T1000 (cell line): Measurements from ENCODE around the gene TOR3A.

Source experiments
- DNase-seq: peaks from one replicate; lab custom pipeline; 2025; ENCODE audit warnings: mixed read lengths; lab: John Stamatoyannopoulos, UW

Gene TOR3A

DNA sequence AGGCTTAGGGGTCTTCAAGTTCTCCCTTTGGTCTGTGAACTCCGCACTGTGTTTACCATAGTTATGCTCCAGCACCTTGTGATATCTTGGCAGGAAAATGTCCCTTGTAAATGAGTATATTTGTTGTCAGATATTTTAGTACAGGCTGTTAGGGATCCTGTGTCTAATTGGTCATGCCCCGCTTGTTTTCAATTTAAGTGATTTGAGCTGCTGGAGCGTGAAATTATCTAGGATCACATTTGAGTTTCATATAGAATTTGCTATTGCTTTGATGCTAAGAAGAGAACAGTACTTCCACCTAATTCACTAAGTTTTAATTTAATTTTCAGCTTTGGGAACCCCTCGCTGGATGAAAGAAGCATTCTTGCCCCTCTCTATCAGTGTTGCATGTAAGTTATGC, 15.4 kb upstream of the TOR3A start:
- DNase-seq = no peak

DNA sequence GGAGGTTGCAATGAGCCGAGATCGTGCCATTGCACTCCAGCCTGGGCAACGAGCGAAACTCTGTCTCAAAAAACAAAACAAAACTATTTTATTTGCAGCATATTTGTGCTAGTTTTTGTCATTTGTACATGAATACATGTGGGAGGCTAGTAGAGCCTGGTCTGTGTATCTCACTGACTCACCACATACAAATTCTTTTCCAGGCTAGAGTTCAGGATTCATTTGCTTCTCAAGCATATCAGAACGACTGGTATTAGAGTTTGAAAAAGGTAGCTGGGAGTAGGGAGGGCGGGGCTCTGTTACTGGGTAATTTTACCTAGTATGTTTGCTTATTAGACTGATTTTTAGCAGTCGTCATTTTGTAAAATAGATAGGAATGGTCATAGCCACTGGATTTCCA, 4.5 kb upstream of the TOR3A start:
- no peak for DNase-seq

DNA sequence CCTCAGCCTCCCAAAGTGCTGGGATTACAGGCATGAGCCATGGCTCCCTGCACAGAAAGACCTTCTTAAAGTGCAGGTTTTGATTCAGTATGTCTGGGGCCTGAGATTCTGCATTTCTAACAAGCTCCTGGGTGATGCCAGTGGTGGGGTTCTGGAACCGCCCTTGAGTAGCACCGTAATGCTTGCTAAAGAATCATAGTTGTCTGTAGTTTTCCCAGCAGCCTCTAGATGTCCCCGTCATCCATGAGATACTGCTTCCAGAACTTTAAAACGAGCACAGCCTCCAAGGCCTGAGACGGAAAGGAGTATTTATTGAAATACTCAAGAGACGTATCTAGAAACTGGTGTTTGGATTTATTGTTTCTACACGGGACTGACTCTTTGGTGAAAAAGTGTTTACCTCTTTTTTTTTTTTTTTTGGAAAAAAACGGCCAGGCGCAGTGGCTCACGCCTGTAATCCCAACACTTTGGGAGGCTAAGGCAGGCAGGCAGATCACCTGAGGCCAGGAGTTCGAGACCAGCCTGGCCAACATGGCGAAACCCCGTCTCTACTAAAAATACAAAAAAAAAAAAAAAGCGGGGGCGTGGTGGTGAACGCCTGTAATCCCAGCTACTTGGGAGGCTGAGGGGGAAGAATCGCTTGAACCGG, 2.6 kb upstream of the TOR3A start:
- DNase-seq = peak; percentile 44

DNA sequence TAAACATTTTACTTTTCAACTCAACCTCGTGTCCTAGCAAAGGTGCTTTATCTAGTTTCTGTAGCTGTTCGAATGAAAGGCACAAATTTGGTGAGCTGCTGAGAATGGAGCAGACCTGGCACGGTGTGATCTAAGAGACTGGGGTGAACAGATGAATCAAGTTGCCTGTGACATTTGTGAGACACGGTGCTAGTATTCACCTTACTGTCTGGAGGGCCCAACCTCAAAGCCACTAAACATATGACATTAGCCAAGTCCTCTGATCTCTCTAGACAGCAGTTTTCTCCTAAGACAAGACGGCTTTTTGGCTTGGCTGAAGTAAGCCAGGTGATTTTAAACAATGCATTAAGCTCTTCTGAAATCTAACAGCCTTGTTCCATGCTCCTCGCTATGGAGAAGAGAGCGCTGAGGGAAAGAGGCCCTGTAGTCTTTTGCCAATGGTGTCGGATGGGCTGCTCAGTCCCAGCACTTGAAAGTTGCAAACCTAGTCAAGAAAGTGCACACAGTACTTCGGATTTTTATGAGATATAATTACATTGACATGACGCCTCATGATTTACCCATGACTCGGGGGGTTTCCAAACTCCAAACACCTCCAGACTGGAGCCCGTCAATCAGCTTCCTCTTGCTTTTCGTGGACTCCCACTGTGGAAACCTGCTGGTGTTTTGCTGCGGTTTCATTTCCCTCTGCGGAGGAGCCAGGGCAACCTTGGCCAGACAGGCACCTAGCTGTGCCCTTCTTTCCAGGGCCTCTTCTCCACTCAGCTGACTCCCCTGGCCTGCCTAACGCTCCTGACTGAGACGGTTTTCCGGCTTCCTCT, 794 bp upstream of the TOR3A start:
- no peak for DNase-seq

DNA sequence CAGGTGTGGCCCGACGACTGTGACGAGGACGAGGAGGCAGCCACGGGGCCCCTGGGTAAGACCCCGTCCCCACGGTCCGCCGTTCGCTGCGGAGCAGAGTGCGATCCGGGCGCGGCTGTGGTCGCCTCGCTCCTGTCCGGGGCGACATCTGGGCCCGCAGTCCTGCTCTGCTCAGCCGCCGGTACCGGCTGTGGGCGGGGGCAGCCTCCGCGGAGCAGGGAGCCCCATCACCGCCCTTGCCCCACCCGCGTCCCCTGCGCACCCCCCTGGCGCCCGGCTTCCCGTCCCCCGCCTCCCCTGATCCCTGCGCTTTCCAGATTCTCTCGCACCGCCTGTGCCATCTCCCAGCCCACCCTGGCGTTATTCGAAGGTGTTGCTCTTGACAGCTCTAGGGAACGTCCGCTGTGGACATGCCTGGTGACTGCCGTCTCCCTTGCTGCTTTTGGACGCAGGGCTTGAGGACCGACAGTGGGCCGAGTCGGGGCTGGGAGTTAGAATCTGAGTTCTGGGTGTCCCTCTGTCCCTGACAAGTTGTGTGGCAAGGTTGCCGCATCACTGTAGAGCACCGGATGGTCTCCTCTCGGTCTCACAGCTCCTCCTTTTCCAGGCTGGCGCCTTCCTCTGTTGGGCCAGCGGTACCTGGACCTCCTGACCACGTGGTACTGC, 596 bp downstream of the TOR3A start:
- DNase-seq = peak; percentile 51

DNA sequence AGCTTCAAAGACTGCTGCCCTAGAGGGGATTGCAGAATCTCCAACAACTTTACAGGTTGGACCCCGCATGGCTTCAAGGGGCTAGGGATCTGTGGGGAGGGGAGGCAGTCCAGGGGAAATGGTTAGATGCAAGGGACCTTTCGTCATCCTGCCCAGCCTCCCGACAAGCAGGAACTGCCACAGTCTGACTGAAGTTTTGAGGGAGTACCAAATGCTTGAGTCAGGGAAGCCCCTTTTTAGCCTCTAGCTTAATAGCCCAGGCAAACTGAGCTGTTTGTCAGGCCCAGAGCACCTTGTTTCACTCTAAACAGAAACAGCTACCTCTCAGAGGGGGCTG, 1.1 kb downstream of the TOR3A start:
- DNase-seq = no peak

DNA sequence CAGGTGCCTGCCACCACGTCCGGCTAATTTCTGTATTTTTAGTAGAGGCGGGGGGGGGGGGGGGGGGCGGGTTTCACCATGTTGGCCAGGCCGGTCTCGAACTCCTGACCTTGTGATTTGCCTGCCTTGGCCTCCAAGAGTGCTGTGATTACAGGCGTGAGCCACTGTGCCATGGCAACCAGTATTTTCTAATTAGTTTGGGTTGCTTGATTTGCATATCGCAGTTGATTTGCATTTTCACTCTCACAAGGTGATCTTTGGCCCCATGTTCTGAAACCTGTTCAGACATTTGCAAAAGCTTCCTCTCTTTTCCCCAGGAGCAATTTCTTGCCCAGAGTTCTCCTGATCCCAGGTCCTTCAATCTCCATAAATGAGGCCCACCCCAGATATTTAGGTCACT, 1.7 kb downstream of the TOR3A start:
- no peak for DNase-seq

DNA sequence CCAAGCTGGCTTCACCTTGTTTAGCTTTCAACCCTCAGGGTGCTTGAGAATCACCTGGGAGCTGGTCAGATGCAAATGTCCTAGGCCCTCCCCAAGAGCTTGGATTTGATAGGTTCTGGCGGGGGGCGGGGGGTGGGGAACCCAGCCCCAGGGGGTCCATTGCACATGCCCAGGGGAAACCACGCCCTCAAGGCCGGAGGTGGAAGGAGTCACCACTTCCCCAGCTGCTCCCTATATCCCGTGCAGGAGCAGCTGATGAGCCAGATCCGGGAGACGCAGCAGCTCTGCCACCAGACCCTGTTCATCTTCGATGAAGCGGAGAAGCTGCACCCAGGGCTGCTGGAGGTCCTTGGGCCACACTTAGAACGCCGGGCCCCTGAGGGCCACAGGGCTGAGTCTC, 5.8 kb downstream of the TOR3A start:
- DNase-seq = no peak

DNA sequence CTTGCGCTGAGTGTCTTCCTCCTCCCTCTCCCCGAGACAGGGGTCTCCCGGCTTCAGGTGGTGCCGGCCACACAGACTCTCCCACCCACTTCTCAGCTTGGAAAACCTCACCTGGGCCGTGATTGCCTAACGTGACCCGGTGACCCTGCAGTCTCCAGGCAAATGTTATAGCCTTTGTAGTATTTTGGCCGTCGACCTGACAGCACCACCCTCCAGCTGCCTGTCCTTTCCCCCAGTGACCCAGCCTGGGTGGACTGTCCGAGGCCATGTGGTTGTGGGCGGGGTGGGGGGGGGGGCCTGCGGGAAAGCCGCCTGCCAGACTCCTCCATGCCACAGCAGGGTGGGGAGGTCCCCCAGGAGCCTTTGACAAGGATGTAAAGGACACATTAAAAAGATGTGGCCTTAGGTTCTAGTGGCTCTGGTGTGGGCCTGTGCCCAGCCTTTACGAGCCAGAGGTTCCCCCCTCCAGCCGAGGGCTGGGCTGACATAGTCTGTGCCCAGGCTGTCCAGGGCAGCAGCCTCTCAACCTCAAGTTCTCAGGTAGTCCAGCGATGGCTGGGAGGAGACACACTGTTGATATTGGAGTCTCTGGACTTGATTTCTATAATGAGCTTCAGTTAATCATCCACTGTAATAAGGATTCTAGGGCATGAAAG, 8.1 kb downstream of the TOR3A start:
- DNase-seq = no peak

DNA sequence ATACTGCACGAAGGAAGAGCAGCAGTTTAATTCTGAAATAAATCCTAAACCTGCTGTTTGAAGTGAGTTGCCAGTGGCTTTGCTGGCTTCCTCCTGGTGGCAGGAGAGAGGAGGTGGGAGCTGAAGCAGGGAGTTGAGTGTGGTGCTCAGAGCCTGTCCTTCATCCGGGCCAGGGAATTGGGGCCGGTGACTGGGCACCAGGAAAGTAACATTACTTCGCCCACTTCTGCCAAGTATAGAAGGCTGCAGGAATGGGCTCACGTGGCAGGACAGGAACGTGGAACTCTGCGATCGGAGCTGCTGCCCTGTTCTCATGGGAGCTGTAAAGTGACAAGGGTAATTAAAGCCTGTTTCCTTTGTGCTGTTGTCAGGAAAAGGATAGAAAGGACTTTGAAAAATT, 8.7 kb downstream of the TOR3A start:
- no peak for DNase-seq

DNA sequence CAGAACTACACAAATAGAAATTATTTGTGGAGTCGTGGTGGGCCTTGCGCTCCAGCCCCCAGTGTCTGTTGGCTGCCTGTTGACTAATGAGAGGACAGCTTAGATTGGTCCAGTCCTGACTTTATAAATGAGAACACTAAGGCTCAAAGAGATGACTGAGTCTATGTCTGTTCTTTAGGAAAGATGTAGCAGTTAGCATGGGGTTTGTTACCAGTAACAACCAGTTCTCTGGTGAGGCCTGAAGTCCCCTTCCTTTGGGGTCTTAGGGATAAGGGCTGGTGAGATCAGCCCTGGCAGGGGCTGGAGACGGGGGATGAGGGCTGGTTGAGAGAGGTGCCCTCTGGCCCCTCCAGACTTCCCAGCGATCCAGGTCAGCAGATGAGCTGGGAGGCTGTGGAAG, 9.1 kb downstream of the TOR3A start:
- no peak for DNase-seq

DNA sequence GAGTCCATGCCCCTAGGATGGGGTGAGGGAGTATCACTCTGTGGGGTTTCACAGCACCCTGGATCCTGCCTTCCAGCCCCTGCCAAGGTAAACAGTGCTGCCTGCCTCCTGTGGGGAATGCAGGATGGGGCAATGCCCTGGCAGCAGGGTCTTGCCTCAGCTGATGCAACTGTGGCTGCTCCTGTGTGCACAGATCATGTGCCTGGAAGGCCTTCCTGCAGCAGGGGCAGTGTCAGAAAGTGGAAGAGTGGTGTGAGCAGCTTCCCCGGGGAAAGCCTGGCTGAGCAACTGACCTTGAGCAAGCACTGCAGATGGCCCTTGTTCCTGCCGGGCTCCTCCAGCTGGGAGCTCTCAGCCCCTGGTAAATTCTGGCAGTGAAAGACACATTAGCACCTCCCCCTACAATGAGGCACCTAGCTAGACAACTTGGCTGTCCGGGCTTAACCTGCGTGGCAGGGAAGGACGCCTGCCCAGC, 9.9 kb downstream of the TOR3A start:
- no peak for DNase-seq

DNA sequence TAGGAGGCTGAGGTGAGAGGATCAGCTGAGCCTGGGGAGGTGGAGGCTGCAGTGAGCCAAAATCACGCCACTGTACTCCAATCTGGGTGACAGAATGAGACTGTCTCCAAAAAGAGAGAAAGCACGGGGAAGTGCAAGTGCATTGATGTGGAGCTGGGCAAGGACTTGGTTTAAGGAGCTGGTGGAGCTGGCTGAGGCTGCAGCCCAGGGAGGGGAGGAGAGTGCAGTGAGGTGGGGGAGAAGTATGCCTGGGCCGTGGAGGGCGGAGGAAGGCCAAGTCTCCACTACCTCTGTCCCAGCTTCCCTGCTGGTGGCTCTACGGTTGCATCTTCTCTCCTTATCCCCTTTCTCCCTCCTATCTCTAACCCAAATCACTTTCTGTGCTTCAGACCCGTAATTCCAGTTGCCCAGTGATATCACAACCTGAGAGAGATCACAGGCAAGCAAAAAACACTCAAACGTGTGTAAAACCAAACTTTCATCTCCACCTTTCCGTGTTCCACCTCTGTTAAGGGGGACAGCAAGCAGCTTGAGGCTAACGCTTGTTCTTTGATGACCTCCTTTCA, 11.1 kb downstream of the TOR3A start:
- DNase-seq = no peak

DNA sequence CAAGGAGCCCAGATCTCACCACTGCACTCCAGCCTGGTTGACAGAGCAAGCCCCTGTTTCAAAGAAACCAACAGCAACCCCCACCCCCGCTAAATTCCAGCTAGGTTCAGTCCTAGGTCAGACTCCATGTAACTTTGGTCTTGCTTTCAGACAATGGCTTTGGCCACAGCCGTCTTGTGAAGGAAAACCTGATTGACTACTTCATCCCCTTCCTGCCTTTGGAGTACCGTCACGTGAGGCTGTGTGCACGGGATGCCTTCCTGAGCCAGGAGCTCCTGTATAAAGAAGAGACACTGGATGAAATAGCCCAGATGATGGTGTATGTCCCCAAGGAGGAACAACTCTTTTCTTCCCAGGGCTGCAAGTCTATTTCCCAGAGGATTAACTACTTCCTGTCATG, 12.9 kb downstream of the TOR3A start:
- no peak for DNase-seq

DNA sequence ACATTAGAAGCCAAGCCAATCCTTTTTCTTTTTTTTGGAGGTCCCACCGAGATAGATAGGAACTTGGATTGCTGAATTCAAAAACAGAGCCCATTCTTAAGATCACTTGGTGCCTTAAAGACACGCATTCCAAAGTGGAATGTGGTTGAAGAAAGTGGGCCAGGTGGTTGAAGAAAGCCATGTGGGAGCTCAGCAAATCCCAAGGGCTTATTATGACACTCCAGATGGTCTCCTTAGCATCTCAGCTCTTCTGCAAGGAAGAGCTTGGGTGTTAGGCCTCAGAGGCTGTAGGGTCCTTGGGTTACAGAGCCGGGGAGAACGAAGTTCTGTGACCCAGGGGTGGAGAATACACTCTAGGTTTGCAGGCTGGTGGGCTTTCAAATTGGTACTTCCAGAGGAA, 13.5 kb downstream of the TOR3A start:
- DNase-seq = no peak

DNA sequence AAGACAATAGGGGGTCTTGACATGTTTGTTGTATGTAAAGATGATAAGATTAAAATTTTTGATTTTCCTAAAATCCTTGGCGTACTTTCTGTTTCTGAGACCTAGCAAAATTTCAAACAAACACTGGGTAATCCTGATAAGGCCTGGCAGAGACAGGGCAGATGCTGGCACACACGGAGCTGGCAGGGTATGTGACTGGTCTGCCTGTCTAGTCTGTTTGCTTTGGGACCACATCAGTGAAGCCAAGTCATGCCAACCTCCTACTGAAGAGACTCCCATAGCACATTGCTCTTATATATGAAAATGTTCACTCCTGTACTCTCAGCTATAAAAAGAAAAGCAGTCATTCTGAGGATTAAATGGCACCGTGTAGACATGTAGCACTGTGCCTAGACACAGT, 14.1 kb downstream of the TOR3A start:
- no peak for DNase-seq

DNA sequence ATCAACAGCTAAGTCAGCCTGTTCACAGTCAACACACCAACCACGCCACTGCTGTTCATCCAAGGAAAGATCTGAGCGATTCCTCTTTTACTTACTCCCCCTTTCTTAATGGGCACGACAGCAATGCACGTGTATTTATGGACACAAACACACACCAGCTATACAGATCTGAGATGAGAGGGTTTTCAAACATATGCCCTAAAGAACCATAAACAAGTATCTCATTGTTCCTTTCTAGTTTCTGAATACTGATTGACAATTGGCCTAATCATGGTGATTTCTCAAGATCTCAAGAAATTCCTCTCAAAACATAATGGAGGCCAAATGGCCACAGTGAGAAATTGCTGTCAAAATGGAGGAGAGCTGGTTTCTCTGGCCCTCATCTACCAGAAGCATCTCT, 18.0 kb downstream of the TOR3A start:
- no peak for DNase-seq

DNA sequence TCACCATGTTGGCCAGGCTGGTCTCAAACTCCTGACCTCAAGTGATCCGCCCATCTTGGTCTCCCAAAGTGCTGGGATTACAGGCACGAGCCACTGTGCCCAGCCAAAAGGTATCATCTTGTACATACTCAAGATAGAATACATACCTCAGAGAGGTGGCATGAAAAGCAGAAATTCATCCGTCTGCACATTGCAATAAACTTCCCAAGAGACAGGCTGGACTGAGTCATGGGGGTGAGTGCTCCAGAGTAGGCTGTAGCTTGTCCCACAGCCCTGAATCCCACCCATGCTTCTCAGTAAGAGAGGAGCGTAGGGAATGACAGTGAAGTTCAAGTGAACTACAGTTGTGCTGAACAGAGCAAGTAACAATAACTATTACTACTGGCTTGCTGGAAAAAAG, 19.7 kb downstream of the TOR3A start:
- no peak for DNase-seq

DNA sequence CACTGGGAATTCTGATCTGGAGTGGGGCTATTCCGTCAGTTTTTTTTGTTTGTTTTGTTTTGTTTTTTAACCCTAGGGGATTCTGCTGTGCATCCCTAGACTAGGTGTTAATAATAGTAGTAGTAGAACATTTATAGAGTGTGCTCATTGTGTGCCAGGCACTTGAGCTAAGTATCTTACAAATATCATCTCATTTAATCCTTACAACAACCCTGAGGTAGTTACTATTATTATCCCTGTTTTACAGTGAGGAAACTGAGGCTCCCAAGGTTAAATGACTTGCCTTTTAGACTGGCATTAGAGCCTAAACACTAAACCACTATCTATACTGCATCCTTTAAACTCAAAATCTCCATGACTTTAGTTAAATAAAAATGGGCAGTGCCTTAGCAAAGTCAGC, 22.1 kb downstream of the TOR3A start:
- no peak for DNase-seq

DNA sequence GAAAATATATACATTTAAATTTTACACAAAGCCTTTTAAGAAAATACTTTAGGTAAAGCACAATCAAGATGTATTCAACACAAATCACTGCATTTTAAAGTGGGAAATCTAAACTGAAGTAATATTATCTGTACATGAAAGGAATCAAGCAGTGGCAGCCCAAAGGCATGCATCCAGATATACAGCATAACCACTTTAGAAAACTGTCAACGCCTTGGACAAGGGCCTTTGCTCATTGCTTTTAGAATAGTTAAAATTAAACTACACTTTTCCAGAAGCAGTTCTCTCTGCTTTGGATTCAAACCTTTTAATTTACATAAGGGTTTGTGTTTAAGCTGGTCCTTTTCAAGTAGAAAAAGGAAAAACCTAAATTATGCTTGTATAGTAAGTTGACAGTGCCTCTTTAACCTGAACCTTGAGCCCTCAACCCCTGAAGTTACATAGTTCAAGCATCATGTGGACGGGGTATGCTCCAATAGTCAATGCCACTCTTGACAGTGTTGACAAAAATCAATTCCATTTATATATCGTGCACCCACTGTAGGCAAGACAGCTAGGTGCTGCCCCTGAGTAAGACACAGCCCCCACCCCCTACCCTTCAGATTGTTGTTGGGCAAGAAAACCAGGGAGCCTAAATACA, 22.9 kb downstream of the TOR3A start:
- DNase-seq = no peak

DNA sequence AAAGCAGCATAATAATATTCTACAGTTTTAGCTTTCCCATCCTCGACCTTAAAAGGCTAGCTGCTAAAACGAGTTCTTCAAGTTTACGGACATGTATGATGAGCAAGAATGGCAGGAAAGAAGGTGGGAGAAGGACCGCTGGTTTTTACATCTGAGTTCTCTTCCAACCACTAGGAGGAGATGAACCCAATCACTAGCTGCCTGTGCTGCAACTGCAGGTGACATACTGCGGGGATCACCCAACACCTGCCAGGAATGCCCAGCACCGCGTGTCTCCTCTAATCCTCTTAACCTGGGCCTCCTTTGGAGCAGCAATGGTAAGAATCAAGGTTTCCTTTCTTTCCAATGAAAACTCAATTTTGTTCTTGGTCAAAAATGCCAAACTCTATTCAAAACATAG, 23.5 kb downstream of the TOR3A start:
- DNase-seq = no peak
